HG02852 (cell line): Measurements from ENCODE around the gene NSD1.

ENCODE experiments used
- ATAC-seq: cut with Tn5 transposase; IDR thresholded peaks from one replicate; pipeline ENCODE4 v1.9.1; 2021; ENCODE audit warnings: mild to moderate bottlenecking, moderate library complexity; ENCODE audit not compliant: unreplicated experiment

Gene NSD1

DNA sequence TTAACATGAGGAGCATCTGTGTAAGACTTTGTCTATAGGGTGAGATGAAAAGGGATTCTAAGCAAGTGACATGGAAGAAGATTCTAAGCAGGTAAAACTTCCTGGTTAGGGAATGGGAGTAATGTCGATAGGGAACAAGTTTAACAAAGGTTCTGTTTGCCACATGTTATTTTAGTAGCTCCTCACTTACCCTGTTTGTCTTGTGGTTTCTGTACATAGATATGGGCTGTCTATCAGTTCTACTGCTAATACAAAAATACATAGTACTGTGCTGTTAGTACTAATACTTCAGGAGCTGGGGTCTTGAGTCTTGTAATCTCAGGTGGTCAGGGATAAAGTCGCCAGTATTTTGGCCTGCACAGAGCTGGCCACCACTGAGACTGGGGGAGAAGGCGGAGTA is 137.1 kb downstream of the NSD1 start:
- ATAC-seq: no peak

DNA sequence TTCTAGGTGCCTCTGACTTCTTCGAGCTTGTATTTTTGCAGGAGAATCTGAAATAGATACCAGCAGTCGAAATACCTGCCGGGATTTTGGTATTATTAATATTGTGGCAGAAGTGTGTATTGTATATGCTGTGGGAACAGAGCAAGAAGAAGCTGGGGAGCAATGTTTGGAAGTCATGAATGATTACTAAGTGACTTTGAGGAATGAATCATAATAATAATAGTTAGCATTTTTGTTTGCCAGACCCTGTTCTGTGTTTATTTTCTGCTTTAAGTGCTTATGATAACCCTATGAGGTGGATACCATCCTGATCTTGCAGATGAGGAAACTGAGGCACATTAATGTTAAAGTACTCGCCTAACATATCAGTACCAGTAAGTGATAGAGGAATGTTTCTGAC is 137.5 kb downstream of the NSD1 start:
- ATAC-seq: no peak

DNA sequence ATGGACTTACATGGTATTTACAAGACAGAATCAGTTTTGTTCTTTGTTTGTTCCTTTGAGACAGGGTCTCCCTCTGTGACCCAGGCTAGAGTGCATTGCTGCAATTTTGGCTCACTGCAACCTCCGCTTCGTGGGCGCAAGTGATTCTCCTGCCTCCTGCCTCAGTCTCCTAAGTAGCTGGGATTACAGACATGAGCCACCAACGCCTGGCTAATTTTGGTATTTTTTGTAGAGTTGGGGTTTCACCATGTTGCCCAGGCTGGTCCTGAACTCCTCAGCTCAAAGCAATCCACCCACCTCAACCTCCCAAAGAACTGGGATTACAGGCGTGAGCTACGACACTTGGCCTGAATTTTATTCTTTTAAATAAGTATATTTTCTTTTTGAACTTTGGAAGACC is 142.3 kb downstream of the NSD1 start:
- ATAC-seq: no peak

DNA sequence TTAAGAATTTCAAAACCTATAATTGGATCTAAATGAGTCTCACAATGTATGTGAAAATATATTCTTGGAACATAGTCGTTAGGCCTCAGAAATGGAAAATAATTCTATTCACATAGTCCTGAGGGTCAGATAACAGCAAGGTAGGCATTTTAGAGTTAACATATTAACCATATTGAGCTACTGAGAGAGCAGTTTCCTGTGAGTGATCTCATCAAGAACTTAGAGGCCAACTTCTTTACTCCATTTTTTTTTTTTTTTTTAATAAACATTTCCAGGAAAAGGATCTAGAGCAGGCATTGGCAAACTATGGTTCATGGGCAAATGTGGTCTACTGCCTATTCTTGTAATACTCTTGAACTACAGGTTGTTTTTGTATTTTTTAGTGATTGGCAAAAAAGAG is 143.3 kb downstream of the NSD1 start:
- ATAC-seq: no peak

DNA sequence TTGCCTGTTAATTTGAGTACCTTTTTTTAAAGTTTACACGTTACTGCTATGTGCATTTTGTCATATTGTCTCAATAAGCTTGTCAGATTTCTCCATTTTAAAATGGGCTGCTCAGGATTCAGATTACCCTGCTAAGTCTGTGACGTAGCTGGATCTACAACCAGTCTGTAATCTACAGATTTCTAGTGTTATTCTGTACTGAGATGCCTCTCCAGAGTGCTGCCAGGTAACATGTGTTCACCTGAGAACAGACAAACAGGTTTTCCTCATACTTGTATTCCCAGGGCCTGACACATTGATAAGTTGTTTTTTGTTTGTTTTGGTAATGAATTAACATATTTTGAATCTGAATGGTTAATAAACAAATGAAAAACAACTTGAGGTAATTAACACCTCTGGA is 154.6 kb downstream of the NSD1 start:
- no peak for ATAC-seq

DNA sequence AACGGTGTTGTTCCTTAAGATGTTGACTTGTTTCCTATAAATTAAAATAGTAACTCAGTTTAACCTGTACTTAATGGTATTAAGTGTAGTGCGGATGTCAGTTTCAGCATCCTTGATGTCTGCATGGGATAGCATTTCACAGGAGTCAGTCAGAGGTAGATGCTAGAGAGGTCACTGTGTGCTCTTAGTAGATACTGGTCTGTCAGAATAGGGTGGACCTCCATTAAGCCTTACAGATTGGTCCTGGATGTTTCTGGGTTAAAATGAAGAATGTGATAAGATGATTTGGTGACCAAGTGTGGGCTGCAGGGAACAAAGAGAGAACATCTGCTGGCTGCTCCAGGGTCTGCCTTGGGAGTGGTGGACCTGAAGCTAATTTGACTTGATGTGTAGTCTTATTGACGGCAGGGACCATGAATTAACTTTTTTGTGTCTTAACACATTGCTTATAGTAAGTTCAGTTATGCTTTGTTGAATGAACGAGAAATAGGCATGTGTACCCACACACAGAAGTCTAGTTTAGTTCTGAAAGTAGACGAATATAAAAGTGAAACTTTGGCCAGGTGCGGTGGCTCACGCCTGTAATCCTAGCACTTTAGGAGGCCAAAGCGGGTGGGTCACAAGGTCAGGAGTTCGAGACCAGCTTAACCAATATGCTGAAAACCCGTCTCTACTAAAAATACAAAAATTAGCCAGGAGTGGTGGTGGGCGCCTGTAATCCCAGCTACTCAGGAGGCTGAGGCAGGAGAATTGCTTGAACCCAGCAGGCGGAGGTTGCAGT is 157.4 kb downstream of the NSD1 start:
- no peak for ATAC-seq

DNA sequence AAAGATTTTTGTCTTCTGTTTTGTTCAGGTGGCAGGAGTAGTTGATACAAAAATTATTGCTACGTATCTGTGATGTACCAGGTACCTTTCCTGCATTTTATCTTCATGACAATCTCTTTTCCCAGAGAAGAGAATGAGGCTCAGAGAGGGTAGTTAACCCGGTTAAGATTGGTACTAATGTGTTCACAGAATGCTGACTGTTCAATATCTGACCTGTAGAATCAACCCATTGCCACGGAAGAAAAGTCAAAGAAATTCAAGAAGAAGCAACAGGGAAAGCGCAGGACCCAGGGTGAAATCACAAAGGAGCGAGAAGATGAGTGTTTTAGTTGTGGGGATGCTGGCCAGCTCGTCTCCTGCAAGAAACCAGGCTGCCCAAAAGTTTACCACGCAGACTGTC is 158.2 kb downstream of the NSD1 start:
- ATAC-seq: no peak

DNA sequence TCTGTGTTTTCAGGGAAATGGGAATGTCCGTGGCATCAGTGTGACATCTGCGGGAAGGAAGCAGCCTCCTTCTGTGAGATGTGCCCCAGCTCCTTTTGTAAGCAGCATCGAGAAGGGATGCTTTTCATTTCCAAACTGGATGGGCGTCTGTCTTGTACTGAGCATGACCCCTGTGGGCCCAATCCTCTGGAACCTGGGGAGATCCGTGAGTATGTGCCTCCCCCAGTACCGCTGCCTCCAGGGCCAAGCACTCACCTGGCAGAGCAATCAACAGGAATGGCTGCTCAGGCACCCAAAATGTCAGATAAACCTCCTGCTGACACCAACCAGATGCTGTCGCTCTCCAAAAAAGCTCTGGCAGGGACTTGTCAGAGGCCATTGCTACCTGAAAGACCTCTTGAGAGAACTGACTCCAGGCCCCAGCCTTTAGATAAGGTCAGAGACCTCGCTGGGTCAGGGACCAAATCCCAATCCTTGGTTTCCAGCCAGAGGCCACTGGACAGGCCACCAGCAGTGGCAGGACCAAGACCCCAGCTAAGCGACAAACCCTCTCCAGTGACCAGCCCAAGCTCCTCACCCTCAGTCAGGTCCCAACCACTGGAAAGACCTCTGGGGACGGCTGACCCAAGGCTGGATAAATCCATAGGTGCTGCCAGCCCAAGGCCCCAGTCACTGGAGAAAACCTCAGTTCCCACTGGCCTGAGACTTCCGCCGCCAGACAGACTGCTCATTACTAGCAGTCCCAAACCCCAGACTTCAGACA is 160.4 kb downstream of the NSD1 start:
- no peak for ATAC-seq

DNA sequence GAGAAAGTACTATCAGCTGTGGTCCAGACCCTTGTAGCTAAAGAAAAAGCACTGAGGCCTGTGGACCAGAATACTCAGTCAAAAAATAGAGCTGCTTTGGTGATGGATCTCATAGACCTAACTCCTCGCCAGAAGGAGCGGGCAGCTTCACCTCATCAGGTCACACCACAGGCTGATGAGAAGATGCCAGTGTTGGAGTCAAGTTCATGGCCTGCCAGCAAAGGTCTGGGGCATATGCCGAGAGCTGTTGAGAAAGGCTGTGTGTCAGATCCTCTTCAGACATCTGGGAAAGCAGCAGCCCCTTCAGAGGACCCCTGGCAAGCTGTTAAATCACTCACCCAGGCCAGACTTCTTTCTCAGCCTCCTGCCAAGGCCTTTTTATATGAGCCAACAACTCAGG is 161.1 kb downstream of the NSD1 start:
- ATAC-seq: no peak

DNA sequence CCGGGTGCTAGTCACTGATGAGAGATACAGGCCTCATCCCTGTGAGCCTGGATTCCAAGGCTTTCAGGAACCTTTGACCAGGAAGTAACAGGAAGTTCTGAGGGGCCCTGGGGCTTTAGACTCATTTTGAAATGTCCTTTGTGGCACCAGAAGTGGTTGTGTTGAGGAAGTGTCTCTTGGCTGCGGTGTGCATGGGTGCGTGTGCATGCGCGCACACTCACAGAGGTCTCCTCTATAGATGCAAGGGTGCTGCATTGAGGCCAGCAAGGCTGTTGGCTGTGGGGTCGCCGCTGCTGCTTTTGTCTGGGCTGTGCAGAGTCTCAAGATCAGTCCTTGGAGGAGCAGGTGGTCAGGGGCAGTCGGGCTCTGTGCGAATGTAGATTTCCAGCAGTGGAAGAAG is 162.4 kb downstream of the NSD1 start:
- no peak for ATAC-seq

DNA sequence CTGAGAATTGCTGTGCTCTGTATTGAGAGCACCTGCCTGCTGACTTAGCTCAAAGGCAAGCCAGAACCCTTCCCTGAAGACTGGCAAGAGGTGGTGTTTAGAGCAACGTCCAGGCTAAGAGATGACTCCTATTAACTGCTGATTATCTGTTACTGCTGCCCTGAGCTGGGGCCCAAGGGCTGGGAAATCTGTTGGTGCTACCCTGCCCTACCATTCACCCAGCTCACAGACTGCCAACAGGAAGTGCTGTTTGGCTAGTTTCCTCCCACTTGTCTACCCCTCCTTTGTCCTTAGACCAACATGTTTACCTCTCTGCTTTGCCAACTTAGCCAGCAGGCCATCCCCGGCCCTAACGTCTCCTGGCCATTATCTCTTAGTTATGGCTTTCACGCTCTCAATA is 163.0 kb downstream of the NSD1 start:
- ATAC-seq: no peak

DNA sequence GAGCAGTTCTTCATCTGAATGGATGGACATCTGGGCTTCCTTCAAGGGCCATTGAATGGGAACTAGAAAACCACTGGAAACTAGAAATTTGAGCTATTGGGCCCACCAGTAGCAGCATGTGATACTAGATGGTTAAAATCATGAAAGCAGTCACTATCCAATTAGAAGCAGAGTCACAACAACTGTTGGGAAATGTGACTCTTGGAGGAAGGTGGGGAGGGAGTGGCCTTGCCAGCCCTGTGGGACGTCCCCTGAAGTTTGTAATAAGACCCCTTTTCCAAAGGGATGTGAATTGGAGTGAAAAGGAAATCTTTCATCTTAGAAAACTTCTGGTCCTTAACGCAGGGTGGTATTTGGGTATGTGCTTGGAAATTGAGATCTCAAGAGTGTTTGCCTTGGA is 164.3 kb downstream of the NSD1 start:
- ATAC-seq: no peak

DNA sequence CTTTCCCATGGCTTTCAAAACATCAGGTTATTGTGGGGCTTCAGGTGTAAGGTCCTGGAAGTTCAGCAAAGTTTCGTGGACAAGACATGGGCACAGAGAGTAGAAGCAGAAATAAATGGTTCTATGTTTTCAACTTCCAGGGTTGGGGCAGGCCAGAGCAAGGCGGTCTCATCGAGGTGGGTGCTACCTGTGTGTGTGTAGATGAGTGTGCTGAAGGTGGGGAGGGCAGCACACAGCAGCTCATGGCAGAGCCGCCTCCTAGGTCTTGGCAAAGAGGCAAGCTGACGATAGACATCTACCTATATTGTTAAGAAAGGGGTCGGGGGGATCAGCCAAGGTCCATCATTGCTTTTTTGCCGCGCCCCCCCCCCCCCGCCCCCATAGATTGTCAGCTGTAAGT is 166.1 kb downstream of the NSD1 start:
- no peak for ATAC-seq

DNA sequence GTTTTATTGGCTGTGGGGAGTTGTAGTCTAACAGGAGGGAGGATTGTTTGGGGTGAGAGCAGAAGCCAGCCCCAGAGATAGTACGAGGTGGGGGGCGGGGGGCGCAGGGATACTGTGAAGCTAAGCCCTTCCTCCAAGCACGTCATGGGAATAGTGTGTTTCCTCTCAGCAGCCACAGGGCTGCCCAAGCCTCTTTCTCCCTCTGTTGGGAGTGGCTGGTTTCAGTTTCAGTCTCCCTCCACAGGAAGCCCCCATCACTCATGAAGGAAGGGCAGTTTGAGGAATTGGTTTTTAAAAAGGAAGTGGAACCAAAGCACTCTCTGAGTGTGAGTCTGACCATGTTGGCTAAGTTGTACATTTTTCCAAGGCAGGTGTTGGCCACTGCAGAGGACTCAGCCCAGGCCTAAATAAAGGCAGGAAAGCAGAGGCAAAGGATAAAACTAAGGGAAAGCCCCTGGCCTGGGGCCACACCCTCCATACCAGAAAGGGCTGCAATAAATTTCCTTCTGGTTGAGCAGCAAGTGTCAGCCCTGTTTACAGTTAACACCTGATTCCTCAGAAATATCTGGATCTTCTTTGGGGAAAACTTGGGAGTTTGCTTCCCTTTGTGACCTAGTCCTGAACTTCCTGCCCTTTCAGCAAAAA is 166.8 kb downstream of the NSD1 start:
- peak; percentile 46 for ATAC-seq

DNA sequence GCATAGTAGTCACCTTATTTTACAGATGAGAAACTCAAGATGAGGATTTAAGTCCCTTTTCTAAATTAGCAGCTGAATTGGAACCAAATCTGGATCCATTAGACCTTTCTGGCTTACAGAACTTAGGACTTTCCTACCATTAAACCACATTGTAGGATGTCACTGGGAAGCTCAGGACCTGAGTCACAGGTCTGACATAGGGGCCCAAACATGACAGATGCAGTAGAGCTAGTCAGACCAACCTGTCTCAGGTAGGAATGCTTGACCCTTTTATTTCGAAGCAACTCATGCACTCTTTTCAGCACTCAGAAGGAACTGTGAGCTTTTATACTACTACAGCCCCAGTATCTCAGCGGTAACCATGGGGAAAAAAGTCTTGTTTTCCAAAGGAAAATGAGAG is 167.4 kb downstream of the NSD1 start:
- no peak for ATAC-seq

DNA sequence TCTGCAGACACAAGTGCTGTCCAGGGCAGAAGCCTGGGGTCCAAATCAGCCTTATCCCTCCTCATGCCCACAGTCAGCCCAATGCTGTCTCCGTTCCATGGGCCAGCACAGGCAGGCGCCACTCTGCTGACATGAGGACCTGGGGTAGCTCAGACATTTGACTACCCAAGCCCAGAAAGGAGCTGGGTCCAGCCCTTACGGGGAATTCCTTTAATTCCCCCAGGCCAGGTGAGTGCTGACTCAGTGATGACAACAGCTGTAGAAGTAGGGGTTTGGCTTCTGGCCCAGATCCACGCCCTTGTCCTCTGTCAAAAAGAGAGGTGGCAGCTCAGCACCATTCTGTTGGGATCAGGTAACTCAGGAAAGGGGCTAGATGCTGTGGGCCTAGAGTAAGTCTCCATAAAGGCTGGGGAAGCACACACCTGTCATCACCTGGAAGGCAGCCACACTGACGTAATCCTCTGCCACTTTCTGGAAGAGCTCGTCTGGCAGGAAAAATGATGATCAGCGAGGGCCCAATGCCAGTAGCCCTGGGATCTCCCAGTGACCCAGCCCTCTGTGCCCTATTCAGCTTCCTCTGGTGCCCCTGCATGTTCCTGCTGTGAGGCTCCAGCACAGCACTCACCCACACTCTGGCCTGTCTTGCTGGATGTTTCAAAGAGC is 168.1 kb downstream of the NSD1 start:
- ATAC-seq: no peak

DNA sequence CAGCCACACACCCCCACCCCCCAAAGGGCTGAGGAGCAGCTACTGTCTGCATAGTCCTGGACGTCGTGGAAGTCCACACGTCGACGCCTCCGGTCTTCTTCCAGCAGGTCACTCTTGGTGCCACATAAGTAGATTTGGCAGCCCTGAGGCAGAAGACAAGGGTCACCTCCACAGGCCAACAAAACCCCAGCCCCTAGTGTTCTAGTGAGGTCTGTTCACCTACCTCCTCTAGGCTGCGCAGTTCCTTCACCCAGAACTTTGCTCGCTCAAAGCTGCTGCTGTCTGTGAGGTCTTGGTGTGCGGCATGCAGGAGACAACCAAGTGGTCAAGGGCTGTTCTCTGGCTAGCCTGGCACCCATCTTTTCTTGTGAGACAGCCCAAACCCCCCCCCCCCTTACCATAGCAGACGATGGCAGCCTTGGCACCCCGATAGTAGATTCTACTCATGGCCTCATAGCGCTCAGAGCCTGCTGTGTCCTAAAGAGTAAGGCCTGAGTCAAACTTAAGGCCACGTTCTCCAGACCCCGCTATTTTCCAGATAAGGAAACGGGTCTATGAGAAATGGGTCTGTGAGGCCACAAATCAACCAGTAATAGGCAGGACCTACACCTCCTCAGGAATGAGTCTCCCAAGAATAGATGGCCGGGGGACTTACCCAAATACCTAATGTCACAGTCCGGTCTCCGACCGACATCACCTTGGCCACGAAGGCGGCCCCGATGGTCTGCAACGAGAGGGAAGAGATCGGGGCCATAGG is 169.0 kb downstream of the NSD1 start:
- ATAC-seq: no peak

DNA sequence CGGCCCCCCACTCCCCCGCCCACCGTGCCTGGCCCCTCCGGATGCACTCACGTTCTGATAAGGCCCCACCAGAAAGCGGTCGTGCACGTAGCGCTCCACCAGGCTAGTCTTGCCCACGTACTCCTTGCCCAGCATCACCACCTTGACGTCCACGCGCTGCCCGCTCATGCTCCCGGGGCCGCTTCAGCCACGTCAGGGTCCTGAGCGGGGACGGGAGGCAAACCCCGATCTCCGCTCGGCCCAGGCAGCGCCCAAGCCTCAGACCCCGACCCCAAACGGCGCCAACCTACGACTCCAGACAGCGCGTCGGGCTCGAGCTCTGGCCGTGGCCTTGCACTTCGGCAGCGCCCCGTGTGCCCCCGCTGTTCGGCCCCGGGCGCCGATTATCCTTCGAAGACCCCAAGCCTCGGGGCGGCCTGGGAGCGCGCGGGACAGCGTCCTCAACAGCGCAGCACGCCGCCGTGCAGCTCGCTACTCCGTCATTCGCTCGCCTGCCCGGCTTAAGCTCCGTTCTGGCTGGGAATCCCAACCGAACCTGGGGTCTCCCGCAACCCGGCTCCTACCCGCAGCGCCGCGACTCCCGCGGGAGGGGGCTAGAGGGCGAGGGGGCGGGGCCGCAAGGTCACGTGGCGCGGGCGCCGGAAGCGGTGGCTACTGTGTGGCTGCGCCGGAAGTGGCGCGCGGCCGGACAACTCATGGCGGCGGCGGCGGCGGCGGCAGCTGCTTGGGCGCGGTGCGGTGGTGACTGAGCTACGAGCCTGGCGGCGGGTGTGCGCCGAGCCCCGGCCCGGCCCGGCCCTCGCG is 169.8 kb downstream of the NSD1 start, which contains the start of the genes PRELID1 and RAB24:
TSS of gene PRELID1 (plus strand) at position 679 of the 804 bp plus-strand sequence. CDS start 187 bp downstream, outside the sequence.
TSS of gene RAB24 (minus strand) at position 599 of the 804 bp plus-strand sequence. CDS start at position 168, 431 bp downstream.
- ATAC-seq: peak; percentile 64

DNA sequence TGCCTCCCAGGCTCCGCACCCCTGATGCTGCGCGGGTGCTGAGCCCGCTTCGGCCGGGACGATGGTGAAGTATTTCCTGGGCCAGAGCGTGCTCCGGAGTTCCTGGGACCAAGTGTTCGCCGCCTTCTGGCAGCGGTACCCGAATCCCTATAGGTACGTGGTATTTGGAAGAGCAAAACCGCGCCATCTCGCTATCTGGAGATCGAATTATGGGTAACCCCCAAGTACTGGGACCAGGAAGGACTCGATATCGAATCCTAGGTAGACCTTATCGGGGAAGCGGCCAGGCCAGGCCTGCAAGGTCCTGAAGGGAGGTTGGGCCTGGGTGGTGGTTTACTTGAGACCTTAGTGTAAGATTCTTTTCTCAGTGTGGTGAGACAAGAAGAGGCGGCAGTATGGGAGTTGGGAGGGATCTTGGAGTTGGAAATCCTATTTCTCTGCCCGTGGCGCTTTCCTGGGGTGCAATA is 170.4 kb downstream of the NSD1 start:
- peak; percentile 3 for ATAC-seq
